ENCODE measurements around the gene SLC27A5. TPM values are rescaled to one million over a fixed set of nuclear protein-coding genes. Genes with fewer than 3 reads are reported as not detected.
"Not testable (repeated sequence)": the region's sequence is repeated elsewhere in the genome, so short reads cannot be mapped to it uniquely, and the experiment has no call there.

SLC27A5 gene
- total RNA-seq, 2 donors from 2014 or later, result 7.6 to 7.9 TPM

- intact Hi-C loops (cut with DNase I), result no loop called here
- DNase-seq (ENCODE audit: low spot score), result no peak
Measured at GRCh38 chr19:58510084-58510862, 1.5 kb downstream of the SLC27A5 start.

GRCh38 chr19:58509731-58510083, 2.1 kb downstream of the SLC27A5 start:
- no peak for DNase-seq (ENCODE audit: low spot score)
- intact Hi-C loops (cut with DNase I), result no loop called here

- DNase-seq (ENCODE audit: low spot score); intact Hi-C loops (cut with DNase I): not testable (repeated sequence)
Measured at GRCh38 chr19:58507602-58508223, 4.1 kb downstream of the SLC27A5 start.

- no peak for DNase-seq (ENCODE audit: low spot score)
Measured at GRCh38 chr19:58500242-58500641, 11.6 kb downstream of the SLC27A5 start.

GRCh38 chr19:58499021-58499927, 12.5 kb downstream of the SLC27A5 start:
- DNase-seq (ENCODE audit: low spot score), result peak; percentile 100
- intact Hi-C loops (cut with DNase I), result no loop called here

More at GRCh38 chr19:58500242-58500641, 11.6 kb downstream of the SLC27A5 start:
- intact Hi-C loops (cut with DNase I), result no loop called here

GRCh38 chr19:58498316-58499020, 13.3 kb downstream of the SLC27A5 start:
- intact Hi-C loops (cut with DNase I), result no loop called here
- no peak for DNase-seq (ENCODE audit: low spot score)

GRCh38 chr19:58497634-58498170, 14.1 kb downstream of the SLC27A5 start:
- no peak for DNase-seq (ENCODE audit: low spot score)
- intact Hi-C loops (cut with DNase I), result no loop called here

- intact Hi-C loops (cut with DNase I), result no loop called here
- DNase-seq (ENCODE audit: low spot score), result no peak
Measured at GRCh38 chr19:58492265-58492664, 19.5 kb downstream of the SLC27A5 start.

GRCh38 chr19:58491393-58491792, 20.4 kb downstream of the SLC27A5 start:
- intact Hi-C loops (cut with DNase I), result no loop called here
- DNase-seq (ENCODE audit: low spot score), result no peak

- DNase-seq (ENCODE audit: low spot score); intact Hi-C loops (cut with DNase I): not testable (repeated sequence)
Measured at GRCh38 chr19:58484349-58484748, 27.4 kb downstream of the SLC27A5 start.

- no peak for DNase-seq (ENCODE audit: low spot score)
- intact Hi-C loops (cut with DNase I), result no loop called here
Measured at GRCh38 chr19:58483776-58484175, 28.0 kb downstream of the SLC27A5 start.

GRCh38 chr19:58482372-58482771, 29.4 kb downstream of the SLC27A5 start:
- no peak for DNase-seq (ENCODE audit: low spot score)
- intact Hi-C loops (cut with DNase I), result no loop called here

- intact Hi-C loops (cut with DNase I), result no loop called here
Measured at GRCh38 chr19:58480831-58481230, 31.0 kb downstream of the SLC27A5 start.

GRCh38 chr19:58480481-58480830, 31.3 kb downstream of the SLC27A5 start:
- intact Hi-C loops (cut with DNase I), result no loop called here
- no peak for DNase-seq (ENCODE audit: low spot score)

More at GRCh38 chr19:58480831-58481230, 31.0 kb downstream of the SLC27A5 start:
- no peak for DNase-seq (ENCODE audit: low spot score)

- intact Hi-C loops (cut with DNase I), result no loop called here
- DNase-seq (ENCODE audit: low spot score), result no peak
Measured at GRCh38 chr19:58479736-58480480, 31.9 kb downstream of the SLC27A5 start.

GRCh38 chr19:58479303-58479702, 32.5 kb downstream of the SLC27A5 start:
- intact Hi-C loops (cut with DNase I), result no loop called here
- no peak for DNase-seq (ENCODE audit: low spot score)

- intact Hi-C loops (cut with DNase I), result no loop called here
- peak; percentile 85 for DNase-seq (ENCODE audit: low spot score)
Measured at GRCh38 chr19:58477871-58478270, 33.9 kb downstream of the SLC27A5 start.

GRCh38 chr19:58477130-58477529, 34.7 kb downstream of the SLC27A5 start:
- intact Hi-C loops (cut with DNase I), result no loop called here
- no peak for DNase-seq (ENCODE audit: low spot score)

Measured in posterior vena cava (tissue), 2 donors.